Measurements from ENCODE around the gene RASEF. TPM values are rescaled to one million over a fixed set of nuclear protein-coding genes. Genes with fewer than 3 reads are reported as not detected.
A peak's percentile ranks its signal among the peaks of the same experiment; 100 is the strongest.
"Not testable (repeated sequence)": the region's sequence is repeated elsewhere in the genome, so short reads cannot be mapped to it uniquely, and the experiment has no call there.

Gene RASEF
- total and polyA plus RNA-seq, 8 donors: 3.9 to 96.5 (median 45.6) TPM

DNA sequence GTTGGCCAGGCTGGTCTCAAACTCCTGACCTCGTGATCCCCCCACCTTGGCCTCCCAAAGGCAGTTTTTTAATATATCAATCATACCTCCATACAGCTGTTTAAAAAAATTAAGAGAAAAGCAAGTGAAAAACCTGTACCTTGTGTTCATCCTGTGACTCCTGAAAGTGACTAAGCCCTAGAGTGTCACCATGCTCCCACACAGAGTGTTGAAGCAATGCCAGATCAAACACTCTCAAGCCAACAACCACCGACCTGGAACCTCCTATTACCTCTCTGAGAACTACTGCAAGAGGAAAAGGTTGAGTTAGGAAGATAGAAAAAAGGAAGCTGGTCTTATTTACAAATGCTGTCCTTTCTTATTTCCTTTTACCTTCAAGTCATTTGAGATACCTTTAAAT, 123.5 kb downstream of the RASEF start:
- intact Hi-C loops (cut with DNase I; ENCODE audit: low total_unique reads): no loop called here
- H3K4me1 ChIP-seq: no peaks in the 10 kb centered on the region
- WGBS, 5 donors: 46 to 57% (median 48%) methylated on average over 2 of the region's 2 CpGs
- H3K4me3 ChIP-seq: no peak overlapping the region
- no peaks in the 10 kb centered on the region for H3K27me3 ChIP-seq
- H3K36me3 ChIP-seq: no peaks in the 10 kb centered on the region
- no peak overlapping the region for H3K27ac ChIP-seq
- H3K9me3 ChIP-seq: no peaks in the 10 kb centered on the region
- DNase-seq: peak in 1 of 2 donors; percentile 67
- TF ChIP-seq POLR2A (IDR thresholded peaks at IDR 0.05) (no peak), POLR2AphosphoS5 (IDR thresholded peaks at IDR 0.05) (peak in 1 of 3 donors; percentile 14)

DNA sequence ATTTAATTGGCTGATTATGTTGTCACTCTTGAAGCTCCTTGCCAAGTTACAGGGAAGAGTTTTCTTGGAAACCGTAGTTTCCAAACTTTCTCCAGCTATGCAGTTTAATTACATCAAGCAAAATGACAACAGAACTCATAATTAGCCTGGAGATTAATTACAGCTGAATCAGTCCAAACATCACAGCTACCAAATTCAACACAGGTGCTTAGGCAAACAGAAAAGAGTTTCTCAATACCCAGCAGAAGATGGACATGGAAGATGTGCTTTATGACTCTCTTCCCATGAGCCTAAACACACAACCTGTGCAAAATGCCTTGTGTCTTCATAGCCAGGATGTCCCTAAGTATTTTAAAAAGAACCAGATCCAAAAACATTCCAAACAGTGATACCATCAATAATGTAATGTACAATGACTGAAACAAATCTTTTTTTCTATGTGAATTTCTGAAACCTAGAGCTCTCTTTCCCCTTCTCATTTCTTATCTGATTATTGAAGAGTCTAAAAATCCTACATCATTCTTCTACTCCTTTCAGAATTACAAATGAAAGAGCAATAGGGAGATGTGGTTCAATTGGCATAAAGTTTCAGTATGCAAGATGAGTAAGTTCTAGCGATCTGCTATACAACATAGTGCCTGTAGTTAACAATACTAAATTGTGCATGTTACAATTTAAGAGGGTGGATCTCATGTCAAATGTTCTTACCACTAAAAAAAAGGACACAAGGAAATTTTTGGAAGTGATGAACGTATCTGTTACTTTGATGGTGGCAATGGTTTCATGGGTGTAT, 124.3 kb downstream of the RASEF start:
- WGBS, 5 donors: 74 to 85% (median 78%) methylated on average over 3 of the region's 3 CpGs
- Histone ChIP-seq H3K9me3 (no peaks in the 10 kb centered on the region), H3K27ac (no peak overlapping the region), H3K4me3 (no peak overlapping the region), H3K36me3 (no peaks in the 10 kb centered on the region), H3K4me1 (no peaks in the 10 kb centered on the region), H3K27me3 (no peaks in the 10 kb centered on the region)
- TF ChIP-seq POLR2AphosphoS5 (IDR thresholded peaks at IDR 0.05): no peak
- no peak for TF ChIP-seq EP300 (IDR thresholded peaks at IDR 0.05)
- TF ChIP-seq, protein P1, sequence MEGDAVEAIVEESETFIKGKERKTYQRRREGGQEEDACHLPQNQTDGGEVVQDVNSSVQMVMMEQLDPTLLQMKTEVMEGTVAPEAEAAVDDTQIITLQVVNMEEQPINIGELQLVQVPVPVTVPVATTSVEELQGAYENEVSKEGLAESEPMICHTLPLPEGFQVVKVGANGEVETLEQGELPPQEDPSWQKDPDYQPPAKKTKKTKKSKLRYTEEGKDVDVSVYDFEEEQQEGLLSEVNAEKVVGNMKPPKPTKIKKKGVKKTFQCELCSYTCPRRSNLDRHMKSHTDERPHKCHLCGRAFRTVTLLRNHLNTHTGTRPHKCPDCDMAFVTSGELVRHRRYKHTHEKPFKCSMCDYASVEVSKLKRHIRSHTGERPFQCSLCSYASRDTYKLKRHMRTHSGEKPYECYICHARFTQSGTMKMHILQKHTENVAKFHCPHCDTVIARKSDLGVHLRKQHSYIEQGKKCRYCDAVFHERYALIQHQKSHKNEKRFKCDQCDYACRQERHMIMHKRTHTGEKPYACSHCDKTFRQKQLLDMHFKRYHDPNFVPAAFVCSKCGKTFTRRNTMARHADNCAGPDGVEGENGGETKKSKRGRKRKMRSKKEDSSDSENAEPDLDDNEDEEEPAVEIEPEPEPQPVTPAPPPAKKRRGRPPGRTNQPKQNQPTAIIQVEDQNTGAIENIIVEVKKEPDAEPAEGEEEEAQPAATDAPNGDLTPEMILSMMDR (IDR thresholded peaks at IDR 0.05): no peak
- no peak for TF ChIP-seq POLR2A (IDR thresholded peaks at IDR 0.05)
- intact Hi-C loops (cut with DNase I; ENCODE audit: low total_unique reads): no loop called here
- no peak for DNase-seq

- DNase-seq; H3K4me3 ChIP-seq; H3K9me3 ChIP-seq; H3K4me1 ChIP-seq; H3K27ac ChIP-seq; H3K27me3 ChIP-seq; H3K36me3 ChIP-seq; intact Hi-C loops (cut with DNase I; ENCODE audit: low total_unique reads): not testable (repeated sequence)
- WGBS, 5 donors: 90 to 97% (median 96%) methylated on average over 7 of the region's 7 CpGs
Measured at GRCh38 chr9:82936561-82936960, 126.4 kb downstream of the RASEF start.

DNA sequence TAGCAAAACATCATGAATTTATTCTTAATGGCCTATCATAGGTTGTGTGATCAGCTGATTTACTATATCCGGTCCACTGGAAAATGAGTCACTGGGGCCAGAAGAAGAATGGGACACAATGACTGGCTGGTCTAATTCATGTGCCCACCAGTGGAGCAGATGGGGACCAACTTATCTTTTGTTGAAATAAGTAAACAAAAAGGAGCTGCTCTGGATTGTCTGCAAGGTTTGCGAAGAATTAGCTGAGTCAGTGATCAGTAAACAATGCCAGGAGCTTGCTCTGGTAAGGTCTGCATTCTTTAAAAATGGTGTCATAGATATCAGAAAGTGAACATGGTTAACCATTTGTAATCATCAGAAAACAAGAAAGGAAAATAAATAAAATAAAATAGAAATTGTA, 128.0 kb downstream of the RASEF start:
- intact Hi-C loops (cut with DNase I; ENCODE audit: low total_unique reads): no loop called here
- no peaks in the 10 kb centered on the region for H3K4me1 ChIP-seq
- no peak overlapping the region for H3K27ac ChIP-seq
- H3K36me3 ChIP-seq: no peaks in the 10 kb centered on the region
- H3K27me3 ChIP-seq: no peaks in the 10 kb centered on the region
- 30 to 53% (median 37%) methylated on average over 2 of the region's 2 CpGs for WGBS, 5 donors
- H3K4me3 ChIP-seq: no peak overlapping the region
- no peak for DNase-seq
- no peak for TF ChIP-seq POLR2A (IDR thresholded peaks at IDR 0.05)
- TF ChIP-seq, protein P1 (IDR thresholded peaks at IDR 0.05): no peak
- no peak for TF ChIP-seq POLR2AphosphoS5 (IDR thresholded peaks at IDR 0.05)
- no peak for TF ChIP-seq EP300 (IDR thresholded peaks at IDR 0.05)
- no peaks in the 10 kb centered on the region for H3K9me3 ChIP-seq

- H3K4me1 ChIP-seq; H3K4me3 ChIP-seq; H3K36me3 ChIP-seq; H3K9me3 ChIP-seq; DNase-seq; H3K27ac ChIP-seq; H3K27me3 ChIP-seq; intact Hi-C loops (cut with DNase I; ENCODE audit: low total_unique reads): not testable (repeated sequence)
- WGBS, 5 donors: 69 to 88% (median 84%) methylated on average over 1 of the region's 1 CpG
Measured at GRCh38 chr9:82934025-82934424, 128.9 kb downstream of the RASEF start.

- intact Hi-C loops (cut with DNase I; ENCODE audit: low total_unique reads): no loop called here
- no peak for TF ChIP-seq POLR2A (IDR thresholded peaks at IDR 0.05)
- no peak for TF ChIP-seq EP300 (IDR thresholded peaks at IDR 0.05)
- TF ChIP-seq, protein P1 (IDR thresholded peaks at IDR 0.05): no peak
- TF ChIP-seq POLR2AphosphoS5 (IDR thresholded peaks at IDR 0.05): no peak
- H3K4me1 ChIP-seq: no peaks in the 10 kb centered on the region
Measured at GRCh38 chr9:82930116-82930515, 132.8 kb downstream of the RASEF start.

More at GRCh38 chr9:82930116-82930515, 132.8 kb downstream of the RASEF start:
- Histone ChIP-seq H3K27ac (no peak overlapping the region), H3K27me3 (no peaks in the 10 kb centered on the region), H3K36me3 (no peaks in the 10 kb centered on the region), H3K9me3 (no peaks in the 10 kb centered on the region), H3K4me3 (no peak overlapping the region)
- peak in 1 of 2 donors; percentile 18 for DNase-seq

All from stomach (tissue), 9 donors.